Neural cell (in vitro differentiated cells): ENCODE results near the gene FOXO1. TPM values are rescaled to one million over a fixed set of nuclear protein-coding genes. Genes with fewer than 3 reads are reported as not detected.

Source experiments
- H2AFZ ChIP-seq: fragments of 200-600, 300-800 bp; sonication (generic), shearing (Covaris generic); 2 replicates; pipeline ENCODE4 v1.6.0; 2014; ENCODE audit warnings: low read depth, mild to moderate bottlenecking, antibody characterized with exemption, low read length, moderate library complexity
- H3F3A ChIP-seq: fragments of 200-600 bp; shearing (Covaris generic); 2 replicates; pipeline ENCODE4 v1.6.1; 2016; ENCODE audit warnings: mild to moderate bottlenecking, moderate library complexity, mixed read lengths, antibody characterized with exemption, low read length; ENCODE audit not compliant: insufficient read depth, poor library complexity, severe bottlenecking
- H3K27ac ChIP-seq: fragments of 200-600, 300-800 bp; sonication (generic), shearing (Covaris generic); 2 replicates; pipeline ENCODE4 v1.5.1; 2014; ENCODE audit warnings: mild to moderate bottlenecking, low read length, moderate library complexity
- H3K27me3 ChIP-seq: fragments of 300-800, 200-600 bp; sonication (generic), shearing (Covaris generic); 2 replicates; pipeline ENCODE4 v1.6.0; 2014; ENCODE audit warnings: mild to moderate bottlenecking, low read depth, low read length, moderate library complexity; ENCODE audit not compliant: insufficient read depth
- H3K36me3 ChIP-seq: fragments of 300-800, 200-600 bp; sonication (generic), shearing (Covaris generic); 2 replicates; pipeline ENCODE4 v1.5.1; 2014; ENCODE audit warnings: mild to moderate bottlenecking, antibody characterized with exemption, low read length, moderate library complexity; ENCODE audit not compliant: insufficient read depth
- H3K4me2 ChIP-seq: fragments of 300-800, 200-600 bp; sonication (generic), shearing (Covaris generic); 2 replicates; pipeline ENCODE4 v1.6.0; 2014; ENCODE audit warnings: mild to moderate bottlenecking, low read length
- H3K4me3 ChIP-seq: fragments of 300-800, 200-600 bp; sonication (generic), shearing (Covaris generic); 2 replicates; pipeline ENCODE4 v1.5.1; 2014; ENCODE audit warnings: mild to moderate bottlenecking, low read length, moderate library complexity
- H3K79me2 ChIP-seq: fragments of 200-600 bp; shearing (Covaris generic); replicated peaks from 2 replicates; pipeline ENCODE4 v1.6.0; 2014; ENCODE audit warnings: mild to moderate bottlenecking, low read length, moderate library complexity; ENCODE audit not compliant: insufficient read depth
- H3K9ac ChIP-seq: fragments of 300-800, 200-600 bp; sonication (generic), shearing (Covaris generic); 2 replicates; pipeline ENCODE4 v1.6.1; 2016; ENCODE audit warnings: mild to moderate bottlenecking, low read length, mixed read lengths
- H3K9me2 ChIP-seq: fragments of 200-600 bp; shearing (Covaris generic); 2 replicates; pipeline ENCODE4 v1.6.1; 2016; ENCODE audit warnings: mild to moderate bottlenecking, low read length, mixed read lengths; ENCODE audit not compliant: insufficient read depth
- H3K9me3 ChIP-seq: fragments of 200-600, 300-800 bp; sonication (generic), shearing (Covaris generic); 2 replicates; pipeline ENCODE4 v1.6.1; 2016; ENCODE audit warnings: mild to moderate bottlenecking, mixed run types, low read length, moderate library complexity, mixed read lengths
- H4K20me1 ChIP-seq: fragments of 200-600 bp; shearing (Covaris generic); 2 replicates; pipeline ENCODE4 v1.6.1; 2016; ENCODE audit warnings: mild to moderate bottlenecking, mixed run types; ENCODE audit not compliant: insufficient read depth
- CTCF ChIP-seq: fragments of 450-650 bp; IDR thresholded peaks from 2 replicates; pipeline ENCODE4 v1.5.1; 2014; ENCODE audit warnings: antibody characterized with exemption, mild to moderate bottlenecking, moderate library complexity; ENCODE audit not compliant: poor library complexity, severe bottlenecking
- EP300 ChIP-seq: fragments of 450-650 bp; conservative IDR thresholded peaks from 2 replicates; pipeline ENCODE4 v1.6.1; 2014; ENCODE audit warnings: antibody characterized with exemption, mild to moderate bottlenecking, moderate library complexity; ENCODE audit not compliant: poor library complexity, severe bottlenecking
- EZH2 ChIP-seq: fragments of 200-600, 300-800 bp; shearing (Covaris generic), sonication (generic); IDR thresholded peaks from 2 replicates; pipeline ENCODE4 v1.6.1; 2014; ENCODE audit warnings: antibody characterized with exemption, low read length, borderline replicate concordance, mild to moderate bottlenecking; ENCODE audit not compliant: insufficient read depth, poor library complexity, severe bottlenecking
- MXI1 ChIP-seq: fragments of 450-650 bp; conservative IDR thresholded peaks from 2 replicates; pipeline ENCODE4 v1.6.1; 2014; ENCODE audit warnings: antibody characterized with exemption, mild to moderate bottlenecking; ENCODE audit not compliant: poor library complexity, severe bottlenecking
- POLR2AphosphoS5 ChIP-seq: IDR thresholded peaks from 2 replicates; pipeline ENCODE4 v1.6.1; 2012
- RAD21 ChIP-seq: fragments of 450-650 bp; conservative IDR thresholded peaks from 2 replicates; pipeline ENCODE4 v1.6.1; 2014; ENCODE audit warnings: antibody characterized with exemption, mild to moderate bottlenecking, moderate library complexity
- REST ChIP-seq: IDR thresholded peaks from 2 replicates; pipeline ENCODE4 v1.6.1; 2012; ENCODE audit warnings: borderline replicate concordance
- SMC3 ChIP-seq: fragments of 450-650 bp; conservative IDR thresholded peaks from 2 replicates; pipeline ENCODE4 v1.6.1; 2014; ENCODE audit warnings: antibody characterized with exemption, mild to moderate bottlenecking, moderate library complexity; ENCODE audit not compliant: poor library complexity
- TAF1 ChIP-seq: IDR thresholded peaks from 2 replicates; pipeline ENCODE4 v1.6.1; 2012; ENCODE audit warnings: low read depth
- polyA plus RNA-seq: library from polyadenylated mRNA; depleted of rRNA; stranded (reverse); fragments of >200 nt; gene quantifications from 2 replicates; pipeline ENCODE4 v1.2.3, GENCODE V29; 2014

Gene FOXO1
- polyA plus RNA-seq, 1 donor from 2014 or later = 1.2 TPM

DNA sequence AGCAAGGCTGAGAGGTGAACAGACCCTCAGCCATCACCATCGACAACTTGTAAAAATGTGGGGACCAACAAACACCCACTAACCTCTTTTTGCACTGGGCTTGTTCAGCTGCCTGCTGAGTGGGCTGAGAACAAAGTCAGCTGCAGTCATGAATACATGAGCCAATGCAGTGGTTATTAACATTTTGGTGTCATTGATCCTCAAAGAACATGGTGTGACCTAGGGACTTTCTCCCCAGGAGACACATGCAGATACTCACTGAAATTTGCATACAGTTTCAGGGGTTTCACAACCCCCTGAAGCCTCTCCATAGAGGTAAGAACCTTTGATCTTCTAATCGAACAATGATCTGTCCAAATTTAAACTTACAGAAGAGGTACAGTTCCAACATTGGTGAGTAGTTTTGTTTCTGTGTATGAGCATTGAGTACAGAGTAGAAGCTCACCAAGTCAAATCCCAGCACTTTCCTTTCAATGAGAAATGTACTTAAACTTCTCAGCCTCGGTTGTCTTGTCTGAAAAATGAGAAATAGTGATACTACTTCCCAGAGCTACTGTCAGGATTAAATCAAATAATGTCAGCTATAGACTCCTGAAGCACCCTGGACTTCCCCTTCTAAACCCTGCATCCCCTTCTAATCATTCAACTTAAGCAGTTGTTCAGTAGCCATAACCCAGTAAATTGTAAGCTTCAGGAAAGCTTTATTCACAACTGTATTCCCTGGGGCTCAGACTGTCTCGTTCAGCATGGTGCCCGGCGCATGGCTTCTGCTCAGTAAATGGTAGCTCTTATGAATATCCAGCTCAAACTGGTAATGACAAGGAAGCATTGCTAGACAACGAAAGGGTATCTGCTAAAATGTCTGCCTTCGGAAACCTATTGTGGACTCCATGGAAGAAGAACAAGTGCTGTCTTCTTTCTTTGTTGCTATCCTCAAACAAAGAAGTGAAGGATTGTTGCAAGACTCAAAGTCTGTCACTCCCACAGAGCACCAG lies 148.7 kb downstream of the FOXO1 start:
- TF ChIP-seq POLR2AphosphoS5 = no peak
- TF ChIP-seq TAF1 = no peak
- TF ChIP-seq MXI1 = no peak
- no peak for TF ChIP-seq EP300

DNA sequence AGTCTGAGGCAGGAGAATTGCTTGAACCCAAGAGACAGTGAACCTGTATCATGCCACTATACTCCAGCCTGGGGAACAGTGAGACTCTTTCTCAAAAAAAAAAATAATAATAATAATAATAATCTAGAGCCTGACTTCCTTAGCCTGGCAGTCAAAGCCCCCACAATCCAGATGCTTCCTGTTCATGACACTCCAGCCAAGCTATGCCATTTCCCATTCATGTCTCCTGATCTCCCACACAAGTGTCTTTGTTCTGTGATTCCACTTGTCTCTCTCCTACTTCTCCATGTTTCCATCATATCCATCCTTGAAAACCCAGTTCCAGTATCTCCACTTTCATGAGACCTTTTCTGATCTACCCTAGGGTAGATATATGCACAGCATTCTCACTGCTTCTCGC lies 150.7 kb downstream of the FOXO1 start:
- Histone ChIP-seq H3K79me2 (no peaks in the 10 kb centered on the region), H3K9me3 (no peaks in the 10 kb centered on the region), H3K27me3 (no peaks in the 10 kb centered on the region), H3K9ac (no peak overlapping the region), H3K9me2 (no peaks in the 10 kb centered on the region), H2AFZ (no peak overlapping the region), H3K4me3 (no peak overlapping the region), H3K36me3 (no peaks in the 10 kb centered on the region), H3F3A (no peaks in the 10 kb centered on the region), H3K27ac (no peak overlapping the region), H4K20me1 (no peaks in the 10 kb centered on the region), H3K4me2 (no peak overlapping the region)
- no peak for TF ChIP-seq TAF1
- TF ChIP-seq CTCF = no peak
- TF ChIP-seq POLR2AphosphoS5 = no peak
- TF ChIP-seq REST = no peak
- TF ChIP-seq EP300 = no peak
- no peak for TF ChIP-seq EZH2
- no peak for TF ChIP-seq RAD21
- TF ChIP-seq SMC3 = no peak
- no peak for TF ChIP-seq MXI1

More for the DNA sequence above, 148.7 kb downstream of the FOXO1 start:
- Histone ChIP-seq H3K27me3 (no peaks in the 10 kb centered on the region), H3K4me3 (no peak overlapping the region), H3K9me3 (no peaks in the 10 kb centered on the region), H4K20me1 (no peaks in the 10 kb centered on the region), H2AFZ (no peak overlapping the region), H3K4me2 (no peak overlapping the region), H3K27ac (no peak overlapping the region), H3K79me2 (no peaks in the 10 kb centered on the region), H3K9ac (no peak overlapping the region), H3F3A (no peaks in the 10 kb centered on the region), H3K9me2 (no peaks in the 10 kb centered on the region), H3K36me3 (no peaks in the 10 kb centered on the region)
